ENCODE measurements around the gene CREBBP. TPM values are rescaled to one million over a fixed set of nuclear protein-coding genes. Genes with fewer than 3 reads are reported as not detected.
"Not testable (repeated sequence)": the region's sequence is repeated elsewhere in the genome, so short reads cannot be mapped to it uniquely, and the experiment has no call there.

The CREBBP gene
- total and polyA plus RNA-seq, 10 donors: 5.8 to 153 (median 99.9) TPM

- no peaks in the 10 kb centered on the region for H3K4me1 ChIP-seq
- no peak overlapping the region for H3K4me3 ChIP-seq
- WGBS, 5 donors: 72 to 95% (median 80%) methylated on average over 4 of the region's 4 CpGs
- intact Hi-C loops (cut with DNase I; ENCODE audit: low total_unique reads): no loop called here
- H3K27ac ChIP-seq: no peak overlapping the region
- no peak for TF ChIP-seq POLR2AphosphoS5 (IDR thresholded peaks at IDR 0.05)
- no peak for TF ChIP-seq POLR2A (IDR thresholded peaks at IDR 0.05)
- TF ChIP-seq CTCF (IDR thresholded peaks at IDR 0.05 in 8 of 11, conservative IDR thresholded peaks at IDR 0.05 in 3 of 11): no peak
- DNase-seq: no peak
- H3K27me3 ChIP-seq (replicated peaks in 1 of 7): peaks cover 0 to 33% (median 0%) of the 10 kb centered on the region in 7 donors
- H3K36me3 ChIP-seq: no peaks in the 10 kb centered on the region
- no peaks in the 10 kb centered on the region for H3K9me3 ChIP-seq
These were observed 8.5 kb upstream of the CREBBP start for GRCh38 chr16:3889059-3889458.

GRCh38 chr16:3885999-3886398 lies 5.5 kb upstream of the CREBBP start:
- intact Hi-C loops (cut with DNase I; ENCODE audit: low total_unique reads); H3K36me3 ChIP-seq: not testable (repeated sequence)

GRCh38 chr16:3884398-3884797 lies 3.9 kb upstream of the CREBBP start:
- Histone ChIP-seq H3K27ac (no peak overlapping the region), H3K9me3 (no peaks in the 10 kb centered on the region), H3K27me3 (replicated peaks in 1 of 7) (peaks cover 0 to 16% (median 0%) of the 10 kb centered on the region in 7 donors), H3K4me1 (peaks cover 3 to 10% (median 6%) of the 10 kb centered on the region in 6 donors), H3K36me3 (no peaks in the 10 kb centered on the region), H3K4me3 (no peak overlapping the region)
- 88 to 91% (median 89%) methylated on average over 6 of the region's 6 CpGs for WGBS, 5 donors
- intact Hi-C loops (cut with DNase I; ENCODE audit: low total_unique reads): no loop called here
- no peak for TF ChIP-seq POLR2A (IDR thresholded peaks at IDR 0.05)
- TF ChIP-seq CTCF (IDR thresholded peaks at IDR 0.05 in 8 of 11, conservative IDR thresholded peaks at IDR 0.05 in 3 of 11): no peak
- TF ChIP-seq POLR2AphosphoS5 (IDR thresholded peaks at IDR 0.05): no peak
- no peak for DNase-seq

More at GRCh38 chr16:3885999-3886398, 5.5 kb upstream of the CREBBP start:
- not testable (repeated sequence) for H3K4me1 ChIP-seq, H3K4me3 ChIP-seq, H3K27ac ChIP-seq, DNase-seq, H3K9me3 ChIP-seq
- H3K27me3 ChIP-seq (replicated peaks in 1 of 7): peaks cover 0 to 30% (median 0%) of the 10 kb centered on the region in 7 donors
- WGBS, 5 donors: 72 to 84% (median 80%) methylated on average over 3 to 5 of the region's 5 CpGs

GRCh38 chr16:3882531-3882930 lies 2.0 kb upstream of the CREBBP start:
- DNase-seq: no peak
- WGBS, 5 donors: 84 to 95% (median 89%) methylated on average over 3 of the region's 3 CpGs
- intact Hi-C loops (cut with DNase I; ENCODE audit: low total_unique reads): no loop called here
- Histone ChIP-seq H3K4me3 (no peak overlapping the region), H3K4me1 (peaks cover 14 to 29% (median 21%) of the 10 kb centered on the region in 6 donors), H3K9me3 (no peaks in the 10 kb centered on the region), H3K27ac (no peak overlapping the region), H3K27me3 (replicated peaks in 1 of 7) (peaks cover 0 to 10% (median 0%) of the 10 kb centered on the region in 7 donors), H3K36me3 (peaks cover 0 to 4% (median 0%) of the 10 kb centered on the region in 6 donors)
- no peak for TF ChIP-seq CTCF (IDR thresholded peaks at IDR 0.05 in 8 of 11, conservative IDR thresholded peaks at IDR 0.05 in 3 of 11)
- TF ChIP-seq POLR2AphosphoS5 (IDR thresholded peaks at IDR 0.05): no peak
- TF ChIP-seq POLR2A (IDR thresholded peaks at IDR 0.05): no peak
